Neural progenitor cell (in vitro differentiated cells): Measurements from ENCODE around the gene METTL17. TPM values are rescaled to one million over a fixed set of nuclear protein-coding genes. Genes with fewer than 3 reads are reported as not detected.
A peak's percentile ranks its signal among the peaks of the same experiment; 100 is the strongest.
"Not testable (repeated sequence)": the region's sequence is repeated elsewhere in the genome, so short reads cannot be mapped to it uniquely, and the experiment has no call there.

ENCODE experiments used
- DNase-seq: peaks from one replicate; pipeline ENCODE4 v3.0.0-alpha.2; 2016; ENCODE audit warnings: low spot score
- H2AFZ ChIP-seq: fragments of 200-600 bp; sonication (generic); replicated peaks from 2 replicates; pipeline ENCODE4 v1.6.1; 2016; ENCODE audit warnings: antibody characterized with exemption
- H3F3A ChIP-seq: fragments of 200-600 bp; sonication (generic); 2 replicates; pipeline ENCODE4 v1.6.1; 2016; ENCODE audit warnings: antibody characterized with exemption, low read depth
- H3K27ac ChIP-seq: fragments of 200-600 bp; sonication (generic); 2 replicates; pipeline ENCODE4 v1.5.1; 2016; ENCODE audit warnings: mild to moderate bottlenecking
- H3K27me3 ChIP-seq: fragments of 200-600 bp; sonication (generic); 2 replicates; pipeline ENCODE4 v1.6.1; 2016; ENCODE audit warnings: mild to moderate bottlenecking, moderate library complexity
- H3K36me3 ChIP-seq: fragments of 200-600 bp; sonication (generic); 2 replicates; pipeline ENCODE4 v1.5.1; 2016
- H3K4me1 ChIP-seq: fragments of 200-600 bp; sonication (generic); 2 replicates; pipeline ENCODE4 v1.6.1; 2016; ENCODE audit warnings: mixed run types
- H3K4me2 ChIP-seq: fragments of 200-600 bp; sonication (generic); 2 replicates; pipeline ENCODE4 v1.6.1; 2016
- H3K4me3 ChIP-seq: fragments of 200-600 bp; sonication (generic); 2 replicates; pipeline ENCODE4 v1.5.1; 2016
- H3K79me2 ChIP-seq: fragments of 200-600 bp; sonication (generic); 2 replicates; pipeline ENCODE4 v1.6.1; 2016; ENCODE audit warnings: low read depth
- H3K9ac ChIP-seq: fragments of 200-600 bp; sonication (generic); 2 replicates; pipeline ENCODE4 v1.6.1; 2016
- H3K9me3 ChIP-seq: fragments of 200-600 bp; sonication (generic); 2 replicates; pipeline ENCODE4 v1.5.1; 2016; ENCODE audit warnings: low read depth
- H4K20me1 ChIP-seq: fragments of 200-600 bp; sonication (generic); 2 replicates; pipeline ENCODE4 v1.6.1; 2016; ENCODE audit warnings: low read depth
- H3K27ac Mint-ChIP-seq: 3 replicates; pipeline ENCODE4 v1.8.0; 2021; ENCODE audit warnings: mixed read lengths
- H3K27me3 Mint-ChIP-seq: 2 replicates; pipeline ENCODE4 v1.8.0; 2022; ENCODE audit warnings: low read depth, mild to moderate bottlenecking, inconsistent platforms, moderate library complexity, mixed read lengths; ENCODE audit not compliant: insufficient read depth
- H3K36me3 Mint-ChIP-seq: 3 replicates; pipeline ENCODE4 v1.8.0; 2021; ENCODE audit warnings: mixed read lengths
- H3K4me1 Mint-ChIP-seq: 3 replicates; pipeline ENCODE4 v1.8.0; 2021; ENCODE audit warnings: mixed read lengths
- H3K4me3 Mint-ChIP-seq: 3 replicates; pipeline ENCODE4 v1.8.0; 2021; ENCODE audit warnings: mild to moderate bottlenecking, moderate library complexity, mixed read lengths
- H3K9me3 Mint-ChIP-seq: 3 replicates; pipeline ENCODE4 v1.8.0; 2020; ENCODE audit warnings: mixed read lengths
- CTCF ChIP-seq: fragments of 200-600 bp; sonication (generic); IDR thresholded peaks from 2 replicates; pipeline ENCODE4 v1.5.1; 2017; ENCODE audit warnings: antibody characterized with exemption, mild to moderate bottlenecking
- EZH2 ChIP-seq: fragments of 200-600 bp; sonication (generic); IDR thresholded peaks from 2 replicates; pipeline ENCODE4 v1.6.1; 2017; ENCODE audit warnings: antibody characterized with exemption, mild to moderate bottlenecking, moderate library complexity
- EZH2phosphoT487 ChIP-seq: fragments of 200-600 bp; sonication (generic); IDR thresholded peaks from 2 replicates; pipeline ENCODE4 v1.6.1; 2017; ENCODE audit warnings: antibody characterized with exemption
- total RNA-seq: library from RNA; depleted of rRNA; stranded (reverse); fragments of >200 nt; gene quantifications from 2 replicates; pipeline ENCODE4 v1.2.3, GENCODE V29; 2015; ENCODE audit warnings: low replicate concordance

Gene METTL17
- total RNA-seq, 1 donor from 2014 or later, result 126 TPM

GRCh38 chr14:20956376-20956976 is 33.3 kb upstream of the METTL17 start:
- Mint-ChIP-seq H3K4me3 (no peak overlapping the region), H3K9me3 (no peaks in the 10 kb centered on the region), H3K27me3 (peaks cover 2% of the 10 kb centered on the region), H3K36me3 (no peaks in the 10 kb centered on the region), H3K4me1 (no peaks in the 10 kb centered on the region), H3K27ac (no peak overlapping the region)
- Histone ChIP-seq H2AFZ (no peak overlapping the region), H3K9ac (no peak overlapping the region), H4K20me1 (no peaks in the 10 kb centered on the region), H3F3A (no peaks in the 10 kb centered on the region), H3K4me1 (no peaks in the 10 kb centered on the region), H3K9me3 (no peaks in the 10 kb centered on the region), H3K27ac (no peak overlapping the region), H3K4me3 (no peak overlapping the region), H3K27me3 (no peaks in the 10 kb centered on the region), H3K36me3 (no peaks in the 10 kb centered on the region), H3K79me2 (no peaks in the 10 kb centered on the region), H3K4me2 (no peak overlapping the region)
- TF ChIP-seq CTCF (no peak), EZH2phosphoT487 (no peak), EZH2 (no peak)
- no peak for DNase-seq

GRCh38 chr14:20958946-20959345 is 30.8 kb upstream of the METTL17 start:
- H3K9me3 Mint-ChIP-seq, H3K4me3 ChIP-seq, H3K27ac Mint-ChIP-seq, H3K27me3 Mint-ChIP-seq, H3K4me1 Mint-ChIP-seq, H3F3A ChIP-seq, H3K4me1 ChIP-seq, H3K27me3 ChIP-seq, H3K9me3 ChIP-seq, H3K36me3 ChIP-seq, H3K27ac ChIP-seq, H3K36me3 Mint-ChIP-seq, H4K20me1 ChIP-seq, DNase-seq, H2AFZ ChIP-seq, H3K4me2 ChIP-seq, H3K79me2 ChIP-seq, H3K4me3 Mint-ChIP-seq, H3K9ac ChIP-seq: not testable (repeated sequence)

DNA sequence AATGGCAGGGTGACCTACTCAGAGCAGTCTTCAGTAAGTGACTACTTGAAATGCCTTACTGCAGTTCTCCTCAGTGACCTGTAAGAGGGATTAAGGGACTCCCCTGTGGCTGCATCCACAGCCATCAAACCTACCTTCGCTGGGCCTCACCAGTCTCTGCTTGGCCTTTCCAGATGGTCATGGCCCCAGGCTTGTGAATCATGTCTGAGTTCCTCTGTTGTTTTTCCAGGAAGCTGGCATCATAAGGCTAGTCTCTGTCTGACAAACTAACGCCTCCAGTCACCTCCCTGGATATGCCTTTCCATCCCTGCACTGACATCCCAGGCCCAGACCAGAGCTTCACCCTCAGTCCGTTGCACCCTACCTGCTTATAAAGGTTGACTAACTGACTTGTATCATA is 20.4 kb upstream of the METTL17 start:
- no peaks in the 10 kb centered on the region for H3K36me3 Mint-ChIP-seq
- H3K27me3 ChIP-seq, result peaks cover 46% of the 10 kb centered on the region
- H3K4me3 ChIP-seq, result no peak overlapping the region
- no peaks in the 10 kb centered on the region for H3K9me3 ChIP-seq
- H3F3A ChIP-seq, result peaks cover 4% of the 10 kb centered on the region
- no peaks in the 10 kb centered on the region for H3K9me3 Mint-ChIP-seq
- H3K9ac ChIP-seq, result no peak overlapping the region
- TF ChIP-seq CTCF (no peak), EZH2 (no peak), EZH2phosphoT487 (no peak)
- no peaks in the 10 kb centered on the region for H3K79me2 ChIP-seq
- no peak overlapping the region for H3K27ac ChIP-seq
- no peak overlapping the region for H2AFZ ChIP-seq
- H3K4me1 Mint-ChIP-seq, result peaks cover 7% of the 10 kb centered on the region
- H3K4me3 Mint-ChIP-seq, result no peak overlapping the region
- H3K27ac Mint-ChIP-seq, result no peak overlapping the region
- peaks cover 1% of the 10 kb centered on the region for H3K27me3 Mint-ChIP-seq
- H3K36me3 ChIP-seq, result no peaks in the 10 kb centered on the region
- no peak for DNase-seq
- H4K20me1 ChIP-seq, result no peaks in the 10 kb centered on the region
- H3K4me1 ChIP-seq, result no peaks in the 10 kb centered on the region
- no peak overlapping the region for H3K4me2 ChIP-seq

DNA sequence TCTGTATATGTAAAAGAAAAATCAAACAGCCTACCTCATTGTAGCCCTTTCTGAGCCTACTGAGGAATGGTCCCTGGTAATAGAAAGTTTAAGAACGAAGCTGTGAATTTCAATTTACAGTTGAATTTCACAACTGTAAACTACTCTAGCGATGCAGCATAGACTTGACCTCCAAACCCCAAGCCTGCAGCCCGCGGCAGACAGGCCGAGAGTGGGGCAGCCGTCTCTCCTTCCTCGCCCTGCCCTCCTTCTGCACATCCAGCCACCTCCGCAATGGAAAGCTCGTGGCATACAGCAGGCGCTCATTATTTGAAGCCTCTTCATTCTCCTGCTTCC is 19.2 kb upstream of the METTL17 start:
- no peak for TF ChIP-seq CTCF
- no peak for TF ChIP-seq EZH2phosphoT487
- TF ChIP-seq EZH2, result no peak
- H3F3A ChIP-seq, result peaks cover 4% of the 10 kb centered on the region
- no peak overlapping the region for H2AFZ ChIP-seq
- H3K4me3 Mint-ChIP-seq, result peak overlapping the region; percentile 96
- no peaks in the 10 kb centered on the region for H3K9me3 ChIP-seq
- no peaks in the 10 kb centered on the region for H4K20me1 ChIP-seq
- H3K4me1 Mint-ChIP-seq, result peaks cover 7% of the 10 kb centered on the region
- H3K27me3 ChIP-seq, result peaks cover 46% of the 10 kb centered on the region
- H3K9ac ChIP-seq, result no peak overlapping the region
- H3K36me3 Mint-ChIP-seq, result no peaks in the 10 kb centered on the region
- no peaks in the 10 kb centered on the region for H3K27me3 Mint-ChIP-seq
- peak overlapping the region; percentile 77 for H3K4me2 ChIP-seq
- H3K36me3 ChIP-seq, result no peaks in the 10 kb centered on the region
- H3K4me3 ChIP-seq, result peak overlapping the region; percentile 67
- H3K4me1 ChIP-seq, result no peaks in the 10 kb centered on the region
- no peak for DNase-seq
- H3K27ac ChIP-seq, result no peak overlapping the region
- H3K9me3 Mint-ChIP-seq, result no peaks in the 10 kb centered on the region
- H3K27ac Mint-ChIP-seq, result no peak overlapping the region
- H3K79me2 ChIP-seq, result no peaks in the 10 kb centered on the region
